ENCODE data around the gene DNM3. TPM values are rescaled to one million over a fixed set of nuclear protein-coding genes. Genes with fewer than 3 reads are reported as not detected.

Gene DNM3
- total RNA-seq, 1 experiment from 2014 or later = 2.7 TPM

GRCh38 chr1:171902527-171902926, 61.2 kb downstream of the DNM3 start:
- Mint-ChIP-seq H3K27ac (no peak overlapping the region; a peak in 1 of 7 replicates), H3K4me1 (peaks cover 27 to 33% of the 10 kb centered on the region in 2 experiments), H3K4me3 (no peak overlapping the region), H3K9me3 (no peaks in the 10 kb centered on the region), H3K27me3 (ENCODE audit: low read depth) (no peaks in the 10 kb centered on the region), H3K36me3 (ENCODE audit: insufficient read depth in 1 of 3, low read depth in 3 of 3) (no peaks in the 10 kb centered on the region)
- Histone ChIP-seq H2BK120ac (ENCODE audit: low read depth, low read length, poor library complexity, severe bottlenecking) (no peak overlapping the region), H4K91ac (ENCODE audit: insufficient read length, low read depth, low read length) (no peak overlapping the region), H3K18ac (ENCODE audit: insufficient read length, low read depth, low read length) (no peak overlapping the region), H2BK15ac (ENCODE audit: low read depth, low read length) (no peak overlapping the region), H3K9me3 (ENCODE audit: control insufficient read depth, low read depth, low read length) (no peaks in the 10 kb centered on the region), H2BK12ac (ENCODE audit: insufficient read length, low read depth, low read length) (no peak overlapping the region), H3K4ac (ENCODE audit: low read depth, low read length) (no peak overlapping the region), H3T11ph (ENCODE audit: low read length) (no peak overlapping the region), H3K27ac (ENCODE audit: insufficient read length, low read depth, low read length) (no peak overlapping the region), H4K5ac (ENCODE audit: insufficient read length, low read depth, low read length) (no peak overlapping the region), H4K20me1 (ENCODE audit: control insufficient read depth, insufficient read depth, insufficient read length) (no peaks in the 10 kb centered on the region), H2BK5ac (ENCODE audit: insufficient read length, low read length) (no peak overlapping the region), H3K4me1 (ENCODE audit: insufficient read depth, low read length) (peaks cover 8% of the 10 kb centered on the region), H4K8ac (replicated peaks; ENCODE audit: insufficient read length, low read depth, low read length) (no peak overlapping the region), H3K79me1 (ENCODE audit: insufficient read depth, low read depth, low read length, poor library complexity, severe bottlenecking) (no peaks in the 10 kb centered on the region), H3K27me3 (ENCODE audit: insufficient read depth, low read length) (no peaks in the 10 kb centered on the region), H3K4me2 (ENCODE audit: insufficient read depth, insufficient read length, low read length) (no peak overlapping the region), H3K23ac (ENCODE audit: insufficient read length, low read depth, low read length) (no peak overlapping the region), H3K9ac (ENCODE audit: extremely low read depth, insufficient read length, low read length) (no peak overlapping the region), H3K79me2 (ENCODE audit: insufficient read depth, low read length) (no peaks in the 10 kb centered on the region), H3K56ac (ENCODE audit: insufficient read length, low read depth, low read length) (no peak overlapping the region), H3K23me2 (ENCODE audit: insufficient read length, low read depth, low read length, poor library complexity, severe bottlenecking) (no peaks in the 10 kb centered on the region), H3K14ac (ENCODE audit: insufficient read depth, low read length) (no peak overlapping the region), H2AFZ (ENCODE audit: low read length) (no peak overlapping the region), H2BK20ac (ENCODE audit: low read depth, low read length, poor library complexity, severe bottlenecking) (no peak overlapping the region), H2AK5ac (ENCODE audit: insufficient read length, low read length) (no peak overlapping the region)
- no peak for TF ChIP-seq CTCF (conservative IDR thresholded peaks at IDR 0.05)
- no CpG with 5 or more reads among the region's 3 CpGs for WGBS (ENCODE audit: extremely low coverage, insufficient read length, low lambda C conversion rate)
- no peak for DNase-seq
